Fibroblast of lung (primary cell): Measurements from ENCODE around the gene TMEM244. TPM values are rescaled to one million over a fixed set of nuclear protein-coding genes. Genes with fewer than 3 reads are reported as not detected.
A peak's percentile ranks its signal among the peaks of the same experiment; 100 is the strongest.

Source experiments
- DNase-seq, 2 donors: peaks; one replicate each; pipeline versions ENCODE4 v3.0.0 to v3.0.0-alpha.2; 2010; ENCODE audit warnings: low read depth in 2 of 2
- H2AFZ ChIP-seq: 2 replicates; pipeline ENCODE4 v1.5.1; 2012; ENCODE audit warnings: low read length, control low read depth, inconsistent platforms
- H3K27ac ChIP-seq: 2 replicates; pipeline ENCODE4 v1.5.1; 2011; ENCODE audit warnings: low read length, control low read depth; ENCODE audit not compliant: insufficient read depth
- H3K27me3 ChIP-seq: 2 replicates; pipeline ENCODE4 v1.5.1; 2011; ENCODE audit warnings: mild to moderate bottlenecking, low read length; ENCODE audit not compliant: control insufficient read depth, insufficient read depth
- H3K36me3 ChIP-seq: 2 replicates; pipeline ENCODE4 v1.5.1; 2011; ENCODE audit warnings: low read length; ENCODE audit not compliant: control insufficient read depth, insufficient read depth
- H3K4me1 ChIP-seq: 2 replicates; pipeline ENCODE4 v1.5.1; 2011; ENCODE audit warnings: low read length; ENCODE audit not compliant: control insufficient read depth, insufficient read depth; ENCODE audit errors: extremely low read depth
- H3K4me2 ChIP-seq: 2 replicates; pipeline ENCODE4 v1.5.1; 2011; ENCODE audit warnings: low read length, control low read depth; ENCODE audit not compliant: insufficient read depth; ENCODE audit errors: extremely low read depth
- H3K4me3 ChIP-seq, 4 experiments: fragments of 200-600 bp in 1 of 4; sonication (generic) in 1 of 4; replicated peaks in 1 of 4; 2 replicates each; pipeline ENCODE4 v1.5.1; 2011 to 2016; ENCODE audit warnings: low read length in 4 of 4, low read depth in 3 of 4, mild to moderate bottlenecking in 3 of 4, control low read depth in 2 of 4, inconsistent platforms in 1 of 4, mixed read lengths in 1 of 4; ENCODE audit not compliant: insufficient read depth in 1 of 4; ENCODE audit errors: control extremely low read depth in 1 of 4
- H3K79me2 ChIP-seq: 2 replicates; pipeline ENCODE4 v1.5.1; 2012; ENCODE audit warnings: mild to moderate bottlenecking, low read length, inconsistent platforms; ENCODE audit not compliant: control insufficient read depth, insufficient read depth
- H3K9ac ChIP-seq: 2 replicates; pipeline ENCODE4 v1.5.1; 2011; ENCODE audit warnings: mild to moderate bottlenecking, low read length, control low read depth; ENCODE audit not compliant: insufficient read depth
- H3K9me3 ChIP-seq: 2 replicates; pipeline ENCODE4 v1.5.1; 2012; ENCODE audit warnings: low read depth, low read length; ENCODE audit not compliant: control insufficient read depth, insufficient read depth
- H4K20me1 ChIP-seq: 2 replicates; pipeline ENCODE4 v1.5.1; 2011; ENCODE audit warnings: low read length; ENCODE audit not compliant: control insufficient read depth, insufficient read depth; ENCODE audit errors: extremely low read depth
- EZH2 ChIP-seq: IDR thresholded peaks from 2 replicates; pipeline ENCODE4 v1.5.1; 2012; ENCODE audit warnings: low read length, control low read depth, mild to moderate bottlenecking; ENCODE audit errors: missing control alignments
- polyA plus RNA-seq, 2 donors: library from polyadenylated mRNA; depleted of rRNA in 1 of 2; stranded (reverse) in 1 of 2; unstranded in 1 of 2; fragments of >200 nt; gene quantifications; 2 replicates each; pipeline ENCODE4 v1.2.1, GENCODE V29; 2011 to 2012; ENCODE audit warnings: missing spikeins in 1 of 2
- total RNA-seq: library from RNA; depleted of rRNA; stranded (reverse); fragments of >200 nt; gene quantifications from 2 replicates; pipeline ENCODE4 v1.2.1, GENCODE V29; 2014
- TF ChIP-seq, protein P1 (sequence below), 2 donors: IDR thresholded peaks in 1 of 2; conservative IDR thresholded peaks in 1 of 2; 1 replicate in 1 of 2; 2 replicates in 1 of 2; pipeline ENCODE4 v1.5.1; 2011 to 2012; ENCODE audit warnings: low read length in 2 of 2, control low read depth in 1 of 2, inconsistent platforms in 1 of 2, low read depth in 1 of 2, mild to moderate bottlenecking in 1 of 2

TMEM244 gene
- total and polyA plus RNA-seq, 2 donors (not counting 1 experiment from before 2014, with no cell fraction given): not detected

DNA sequence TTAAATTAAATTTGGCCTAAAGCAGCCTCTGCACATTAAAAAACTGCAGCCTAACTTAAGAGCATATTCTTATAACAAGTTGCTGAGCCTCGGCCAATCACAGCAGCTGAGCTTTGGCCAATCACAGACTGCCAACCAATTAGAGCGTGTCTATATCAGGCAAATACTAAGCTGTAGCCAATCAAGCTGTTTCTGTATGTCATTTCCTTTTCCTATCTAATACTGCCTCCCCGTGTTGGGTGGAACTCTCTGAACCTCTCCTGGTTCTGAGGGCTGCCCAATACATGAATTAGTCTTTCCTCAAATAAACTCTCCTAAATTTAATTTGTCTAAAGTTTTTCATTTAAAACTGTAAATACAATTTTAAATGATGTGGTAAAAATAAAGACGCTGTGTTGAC is 3.9 kb upstream of the TMEM244 start:
- TF ChIP-seq EZH2: no peak
- TF ChIP-seq, protein P1, sequence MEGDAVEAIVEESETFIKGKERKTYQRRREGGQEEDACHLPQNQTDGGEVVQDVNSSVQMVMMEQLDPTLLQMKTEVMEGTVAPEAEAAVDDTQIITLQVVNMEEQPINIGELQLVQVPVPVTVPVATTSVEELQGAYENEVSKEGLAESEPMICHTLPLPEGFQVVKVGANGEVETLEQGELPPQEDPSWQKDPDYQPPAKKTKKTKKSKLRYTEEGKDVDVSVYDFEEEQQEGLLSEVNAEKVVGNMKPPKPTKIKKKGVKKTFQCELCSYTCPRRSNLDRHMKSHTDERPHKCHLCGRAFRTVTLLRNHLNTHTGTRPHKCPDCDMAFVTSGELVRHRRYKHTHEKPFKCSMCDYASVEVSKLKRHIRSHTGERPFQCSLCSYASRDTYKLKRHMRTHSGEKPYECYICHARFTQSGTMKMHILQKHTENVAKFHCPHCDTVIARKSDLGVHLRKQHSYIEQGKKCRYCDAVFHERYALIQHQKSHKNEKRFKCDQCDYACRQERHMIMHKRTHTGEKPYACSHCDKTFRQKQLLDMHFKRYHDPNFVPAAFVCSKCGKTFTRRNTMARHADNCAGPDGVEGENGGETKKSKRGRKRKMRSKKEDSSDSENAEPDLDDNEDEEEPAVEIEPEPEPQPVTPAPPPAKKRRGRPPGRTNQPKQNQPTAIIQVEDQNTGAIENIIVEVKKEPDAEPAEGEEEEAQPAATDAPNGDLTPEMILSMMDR (conservative IDR thresholded peaks at IDR 0.05 in 1 of 2, IDR thresholded peaks at IDR 0.05 in 1 of 2; ENCODE audit: low read depth in 1 of 2, low read length in 2 of 2): no peak

DNA sequence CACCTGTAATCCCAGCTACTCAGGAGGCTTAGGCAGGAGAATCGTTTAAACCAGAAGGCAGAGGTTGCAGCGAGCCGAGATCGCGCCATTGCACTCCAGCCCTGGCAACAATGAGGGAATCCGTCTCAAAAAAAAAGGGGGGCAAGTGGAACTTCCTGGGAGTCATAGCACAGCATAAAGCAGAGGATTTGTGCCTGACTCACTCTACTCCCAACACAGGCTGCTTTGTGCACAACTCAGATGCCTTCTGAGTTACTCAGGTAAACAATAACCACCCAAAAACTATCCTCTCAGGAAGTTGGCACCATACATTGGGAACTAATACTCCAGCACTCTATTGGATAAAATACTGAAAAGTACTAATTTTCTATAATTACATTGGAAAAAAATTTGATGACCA is 2.5 kb upstream of the TMEM244 start:
- H3K4me3 ChIP-seq: no peak overlapping the region
- no peak for TF ChIP-seq EZH2
- TF ChIP-seq, protein P1 (conservative IDR thresholded peaks at IDR 0.05 in 1 of 2, IDR thresholded peaks at IDR 0.05 in 1 of 2; ENCODE audit: low read depth in 1 of 2, low read length in 2 of 2): no peak
- H2AFZ ChIP-seq: no peak overlapping the region
- no peak overlapping the region for H3K27ac ChIP-seq
- no peaks in the 10 kb centered on the region for H3K9me3 ChIP-seq
- peaks cover 5% of the 10 kb centered on the region for H3K4me1 ChIP-seq
- no peak overlapping the region for H3K4me2 ChIP-seq
- no peaks in the 10 kb centered on the region for H3K36me3 ChIP-seq
- H3K79me2 ChIP-seq: no peaks in the 10 kb centered on the region
- no peaks in the 10 kb centered on the region for H3K27me3 ChIP-seq
- H3K9ac ChIP-seq: no peak overlapping the region
- no peaks in the 10 kb centered on the region for H4K20me1 ChIP-seq
- DNase-seq: peak; percentile 43 to 90

More for the DNA sequence above, 3.9 kb upstream of the TMEM244 start:
- no peak overlapping the region for H3K4me3 ChIP-seq
- H3K4me1 ChIP-seq: peaks cover 5% of the 10 kb centered on the region
- no peaks in the 10 kb centered on the region for H3K79me2 ChIP-seq
- no peaks in the 10 kb centered on the region for H3K9me3 ChIP-seq
- no peak overlapping the region for H3K9ac ChIP-seq
- H3K27ac ChIP-seq: no peak overlapping the region
- no peak for DNase-seq
- no peak overlapping the region for H2AFZ ChIP-seq
- H4K20me1 ChIP-seq: no peaks in the 10 kb centered on the region
- H3K36me3 ChIP-seq: no peaks in the 10 kb centered on the region
- no peaks in the 10 kb centered on the region for H3K27me3 ChIP-seq
- H3K4me2 ChIP-seq: no peak overlapping the region

DNA sequence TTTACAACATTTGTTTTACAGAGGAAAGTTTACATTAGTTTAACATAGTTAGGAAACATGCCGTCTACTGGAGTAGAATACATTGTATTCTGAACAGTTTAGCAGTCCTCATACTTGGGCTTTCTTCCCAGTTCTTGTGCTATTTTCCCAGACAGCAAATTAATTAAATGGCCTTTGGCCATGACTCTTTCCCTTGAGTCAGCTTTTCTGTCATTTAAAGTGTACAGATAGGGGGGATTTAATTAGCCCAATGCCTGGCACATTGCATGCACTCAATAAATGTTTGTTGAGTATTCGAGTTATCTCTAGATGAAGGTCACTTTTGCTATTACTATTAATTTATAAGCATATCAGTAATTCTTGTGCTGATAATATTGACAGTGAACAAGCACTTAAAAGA is 1.6 kb downstream of the TMEM244 start:
- TF ChIP-seq, protein P1 (conservative IDR thresholded peaks at IDR 0.05 in 1 of 2, IDR thresholded peaks at IDR 0.05 in 1 of 2; ENCODE audit: low read depth in 1 of 2, low read length in 2 of 2): no peak
- no peak for TF ChIP-seq EZH2
- Histone ChIP-seq H3K79me2 (no peaks in the 10 kb centered on the region), H3K9me3 (no peaks in the 10 kb centered on the region), H3K27ac (no peak overlapping the region), H2AFZ (no peak overlapping the region), H3K27me3 (no peaks in the 10 kb centered on the region), H3K4me3 (no peak overlapping the region), H3K4me2 (no peak overlapping the region), H3K9ac (no peak overlapping the region), H3K4me1 (peaks cover 7% of the 10 kb centered on the region), H3K36me3 (no peaks in the 10 kb centered on the region), H4K20me1 (no peaks in the 10 kb centered on the region)
- DNase-seq: peak; percentile 72 to 76
